ENCODE data around the gene CHTF18.

Gene CHTF18

DNA sequence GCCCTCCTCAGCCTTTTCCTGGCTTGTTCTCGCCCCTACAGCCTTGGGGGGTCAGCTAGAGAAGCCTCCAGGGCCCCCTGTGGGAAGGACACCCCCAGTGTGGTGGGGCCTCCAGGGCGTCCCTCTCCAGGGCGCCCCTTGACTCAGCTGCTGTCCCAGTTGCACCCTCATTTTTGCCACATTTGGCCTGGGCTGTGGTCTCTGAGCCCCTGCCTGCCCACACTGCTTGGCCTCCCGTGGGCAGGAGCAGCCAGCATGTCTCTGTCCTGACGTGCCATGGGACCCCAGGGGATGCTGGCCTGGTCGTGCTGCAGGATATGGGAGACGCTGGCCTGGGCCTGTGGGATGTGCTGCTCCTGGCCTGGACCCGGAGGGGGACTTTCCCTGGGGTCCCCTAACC is 5.0 kb downstream of the CHTF18 start:
- peaks cover 0 to 3% of the 10 kb centered on the region in 2 donors for H3K27me3 ChIP-seq (ENCODE audit: control insufficient read depth in 1 of 2, insufficient read depth in 2 of 2, low read length in 2 of 2)
- peaks cover 0 to 8% of the 10 kb centered on the region in 2 donors for H3K36me3 ChIP-seq (ENCODE audit: control insufficient read depth in 1 of 2, insufficient read depth in 2 of 2, low read length in 2 of 2)
- no peak overlapping the region for H3K4me3 ChIP-seq (ENCODE audit: low read depth in 1 of 2, low read length in 2 of 2)
- no peak overlapping the region for H3K27ac ChIP-seq (ENCODE audit: low read depth, low read length)
- H3K9me3 ChIP-seq (ENCODE audit: control insufficient read depth in 1 of 2, low read length in 2 of 2) = no peaks in the 10 kb centered on the region
- H3K4me1 ChIP-seq (ENCODE audit: control insufficient read depth in 1 of 2, insufficient read depth in 2 of 2, low read length in 2 of 2) = peaks cover 0 to 11% of the 10 kb centered on the region in 2 donors
- no peak overlapping the region for H3K9ac ChIP-seq (ENCODE audit: low read depth in 1 of 2, low read length in 2 of 2)

DNA sequence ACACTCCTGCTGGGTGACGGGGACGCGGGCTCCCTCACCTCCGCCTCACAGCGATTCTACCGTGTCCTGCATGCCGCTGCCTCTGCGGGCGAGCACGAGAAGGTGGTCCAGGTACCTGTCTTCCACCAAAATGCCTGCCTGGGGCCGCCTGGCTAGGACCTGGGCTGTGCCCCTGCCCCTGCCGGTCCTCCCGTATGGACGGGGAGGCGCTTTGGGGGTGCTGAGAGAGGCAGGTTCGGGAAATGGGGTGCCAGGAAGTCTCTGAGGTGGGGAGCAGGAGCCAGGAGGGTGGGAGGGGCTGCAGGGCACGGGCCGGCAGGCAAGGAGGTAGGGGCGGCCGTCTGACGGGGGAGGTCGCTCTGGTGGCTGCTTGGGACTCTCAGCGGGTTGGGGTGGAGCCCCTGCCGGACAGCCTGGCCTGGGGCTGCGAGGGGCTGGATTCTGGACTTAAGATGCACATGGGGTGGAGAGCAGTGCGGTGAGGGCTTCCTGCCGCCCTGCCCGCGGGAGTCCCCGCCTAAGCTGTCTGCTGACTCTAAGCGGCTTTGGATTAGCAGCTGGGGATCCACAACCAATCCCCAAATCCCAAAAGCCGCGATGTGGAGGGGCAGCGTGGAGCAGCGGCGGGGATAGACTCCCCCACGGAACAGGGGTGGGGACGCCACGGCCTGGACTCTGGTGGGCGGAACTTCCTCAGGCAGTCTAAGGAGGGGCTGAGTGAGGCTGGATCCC is 5.8 kb downstream of the CHTF18 start:
- Histone ChIP-seq H3K4me1 (ENCODE audit: control insufficient read depth in 1 of 2, insufficient read depth in 2 of 2, low read length in 2 of 2) (peaks cover 0 to 4% of the 10 kb centered on the region in 2 donors), H3K27me3 (ENCODE audit: control insufficient read depth in 1 of 2, insufficient read depth in 2 of 2, low read length in 2 of 2) (peaks cover 4% of the 10 kb centered on the region in 2 donors)

DNA sequence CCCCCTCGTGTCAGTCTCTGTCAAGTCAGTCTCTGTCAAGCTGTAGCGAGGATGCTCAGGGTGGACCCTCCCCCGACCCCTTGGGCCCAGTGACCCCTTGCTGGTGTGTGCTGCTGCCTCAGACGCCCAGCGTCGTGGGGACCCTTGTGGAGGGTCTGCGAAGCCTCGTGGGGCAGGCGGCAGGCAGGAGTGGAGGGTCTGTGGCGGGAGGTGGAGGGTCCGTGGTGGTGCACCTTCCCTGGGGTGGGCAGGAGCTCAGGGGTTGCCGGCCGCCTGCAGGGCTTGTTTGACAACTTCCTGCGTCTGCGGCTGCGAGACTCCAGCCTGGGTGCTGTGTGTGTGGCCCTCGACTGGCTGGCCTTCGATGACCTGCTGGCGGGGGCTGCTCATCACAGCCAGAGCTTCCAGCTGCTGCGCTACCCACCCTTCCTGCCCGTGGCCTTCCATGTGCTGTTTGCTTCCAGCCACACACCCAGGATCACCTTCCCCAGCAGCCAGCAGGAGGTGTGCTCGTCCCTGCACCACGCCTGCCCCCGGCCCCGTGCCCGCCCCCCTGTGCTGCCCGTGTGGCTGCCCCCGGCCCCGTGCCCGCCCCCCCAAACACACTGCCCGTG is 6.5 kb downstream of the CHTF18 start:
- Histone ChIP-seq H3K27me3 (ENCODE audit: control insufficient read depth in 1 of 2, insufficient read depth in 2 of 2, low read length in 2 of 2) (peaks cover 7 to 8% of the 10 kb centered on the region in 2 donors), H3K27ac (ENCODE audit: low read depth, low read length) (no peak overlapping the region), H3K36me3 (ENCODE audit: control insufficient read depth in 1 of 2, insufficient read depth in 2 of 2, low read length in 2 of 2) (peaks cover 0 to 8% of the 10 kb centered on the region in 2 donors), H3K4me3 (ENCODE audit: low read depth in 1 of 2, low read length in 2 of 2) (no peak overlapping the region), H3K9ac (ENCODE audit: low read depth in 1 of 2, low read length in 2 of 2) (no peak overlapping the region), H3K4me1 (ENCODE audit: control insufficient read depth in 1 of 2, insufficient read depth in 2 of 2, low read length in 2 of 2) (no peaks in the 10 kb centered on the region), H3K9me3 (ENCODE audit: control insufficient read depth in 1 of 2, low read length in 2 of 2) (no peaks in the 10 kb centered on the region)

More for the DNA sequence above, 5.8 kb downstream of the CHTF18 start:
- H3K9ac ChIP-seq (ENCODE audit: low read depth in 1 of 2, low read length in 2 of 2) = no peak overlapping the region
- no peak overlapping the region for H3K27ac ChIP-seq (ENCODE audit: low read depth, low read length)
- no peaks in the 10 kb centered on the region for H3K9me3 ChIP-seq (ENCODE audit: control insufficient read depth in 1 of 2, low read length in 2 of 2)
- no peak overlapping the region for H3K4me3 ChIP-seq (ENCODE audit: low read depth in 1 of 2, low read length in 2 of 2)
- peaks cover 0 to 8% of the 10 kb centered on the region in 2 donors for H3K36me3 ChIP-seq (ENCODE audit: control insufficient read depth in 1 of 2, insufficient read depth in 2 of 2, low read length in 2 of 2)

DNA sequence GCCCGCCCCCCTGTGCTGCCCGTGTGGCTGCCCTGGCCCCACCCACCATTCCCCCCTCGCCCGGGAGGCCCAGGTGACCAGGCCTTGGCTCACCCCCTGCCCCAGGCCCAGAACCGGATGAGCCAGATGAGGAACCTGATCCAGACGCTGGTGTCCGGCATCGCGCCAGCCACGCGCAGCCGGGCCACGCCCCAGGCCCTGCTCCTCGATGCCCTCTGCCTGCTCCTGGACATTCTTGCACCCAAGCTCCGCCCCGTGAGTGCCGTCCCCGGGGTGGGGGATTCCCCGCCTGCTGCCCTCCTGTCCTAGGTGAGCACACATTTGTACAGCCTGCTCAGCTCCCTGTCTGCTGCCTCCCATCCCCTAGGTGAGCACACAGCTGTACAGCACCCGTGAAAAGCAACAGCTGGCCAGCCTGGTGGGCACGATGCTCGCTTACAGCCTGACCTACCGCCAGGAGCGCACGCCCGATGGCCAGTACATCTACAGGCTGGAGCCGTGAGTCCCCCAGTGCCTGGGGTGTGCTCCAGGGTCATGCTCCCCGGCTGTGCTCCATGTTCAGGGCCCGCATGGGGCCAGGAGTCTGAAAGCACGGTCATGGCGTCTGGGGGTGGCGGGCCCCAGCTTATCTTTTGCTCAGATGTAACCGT is 7.3 kb downstream of the CHTF18 start:
- Histone ChIP-seq H3K36me3 (ENCODE audit: control insufficient read depth in 1 of 2, insufficient read depth in 2 of 2, low read length in 2 of 2) (peaks cover 0 to 4% of the 10 kb centered on the region in 2 donors), H3K4me1 (ENCODE audit: control insufficient read depth in 1 of 2, insufficient read depth in 2 of 2, low read length in 2 of 2) (no peaks in the 10 kb centered on the region), H3K4me3 (ENCODE audit: low read depth in 1 of 2, low read length in 2 of 2) (no peak overlapping the region), H3K27me3 (ENCODE audit: control insufficient read depth in 1 of 2, insufficient read depth in 2 of 2, low read length in 2 of 2) (peaks cover 9 to 15% of the 10 kb centered on the region in 2 donors), H3K9me3 (ENCODE audit: control insufficient read depth in 1 of 2, low read length in 2 of 2) (no peaks in the 10 kb centered on the region), H3K9ac (ENCODE audit: low read depth in 1 of 2, low read length in 2 of 2) (no peak overlapping the region), H3K27ac (ENCODE audit: low read depth, low read length) (no peak overlapping the region)

DNA sequence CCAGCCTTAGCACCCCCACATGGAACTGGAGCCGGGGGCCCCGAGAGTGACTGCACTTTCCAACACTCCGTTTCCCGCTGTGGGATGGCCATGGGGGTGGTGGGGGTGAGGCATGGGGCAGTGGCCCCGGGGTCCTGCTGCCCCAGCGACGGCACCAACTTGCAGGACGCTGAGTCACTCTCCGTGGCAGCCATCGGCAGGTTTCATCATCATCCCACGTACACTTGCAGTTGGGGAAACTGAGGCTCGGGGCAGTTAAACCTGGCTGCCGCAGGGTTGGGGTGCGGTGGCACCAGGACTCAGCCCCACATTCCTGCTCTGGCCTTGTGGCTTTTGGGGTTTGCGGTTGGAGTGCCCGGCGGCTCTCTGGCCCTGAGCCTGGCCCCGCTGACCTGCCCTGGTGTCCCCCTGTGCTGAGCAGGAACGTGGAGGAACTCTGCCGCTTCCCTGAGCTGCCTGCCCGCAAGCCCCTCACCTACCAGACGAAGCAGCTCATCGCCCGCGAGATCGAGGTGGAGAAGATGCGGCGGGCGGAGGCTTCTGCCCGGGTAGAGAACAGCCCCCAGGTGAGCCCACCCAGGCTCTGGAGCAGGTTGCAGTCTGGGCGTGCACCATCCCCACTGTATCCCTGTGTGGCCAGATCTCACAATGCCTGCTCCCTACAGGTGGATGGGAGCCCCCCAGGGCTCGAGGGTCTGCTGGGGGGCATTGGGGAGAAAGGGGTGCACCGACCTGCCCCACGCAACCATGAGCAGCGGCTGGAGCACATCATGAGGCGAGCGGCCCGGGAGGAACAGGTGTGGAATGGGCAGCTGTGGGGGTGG is 8.1 kb downstream of the CHTF18 start:
- no peaks in the 10 kb centered on the region for H3K4me1 ChIP-seq (ENCODE audit: control insufficient read depth in 1 of 2, insufficient read depth in 2 of 2, low read length in 2 of 2)
- H3K36me3 ChIP-seq (ENCODE audit: control insufficient read depth in 1 of 2, insufficient read depth in 2 of 2, low read length in 2 of 2) = no peaks in the 10 kb centered on the region
- H3K27ac ChIP-seq (ENCODE audit: low read depth, low read length) = no peak overlapping the region
- no peak overlapping the region for H3K9ac ChIP-seq (ENCODE audit: low read depth in 1 of 2, low read length in 2 of 2)
- H3K9me3 ChIP-seq (ENCODE audit: control insufficient read depth in 1 of 2, low read length in 2 of 2) = no peaks in the 10 kb centered on the region
- H3K27me3 ChIP-seq (ENCODE audit: control insufficient read depth in 1 of 2, insufficient read depth in 2 of 2, low read length in 2 of 2) = peaks cover 17 to 23% of the 10 kb centered on the region in 2 donors
- no peak overlapping the region for H3K4me3 ChIP-seq (ENCODE audit: low read depth in 1 of 2, low read length in 2 of 2)

DNA sequence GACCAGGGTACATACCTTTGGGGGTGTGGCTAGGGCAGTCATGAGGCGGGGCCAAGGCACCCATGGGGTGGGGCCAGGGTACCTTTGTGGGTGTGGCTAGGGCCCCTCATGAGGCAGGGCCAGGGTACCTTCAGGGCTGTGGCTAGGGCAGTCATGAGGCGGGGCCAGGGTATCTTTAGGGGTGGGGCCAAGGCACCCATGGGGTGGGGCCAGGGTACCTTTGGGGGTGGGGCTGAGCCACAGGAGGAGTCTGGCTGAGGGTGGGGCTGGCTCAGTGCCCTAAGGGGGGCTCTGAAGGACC is 8.7 kb downstream of the CHTF18 start:
- Histone ChIP-seq H3K4me3 (ENCODE audit: low read depth in 1 of 2, low read length in 2 of 2) (no peak overlapping the region), H3K9me3 (ENCODE audit: control insufficient read depth in 1 of 2, low read length in 2 of 2) (no peaks in the 10 kb centered on the region), H3K36me3 (ENCODE audit: control insufficient read depth in 1 of 2, insufficient read depth in 2 of 2, low read length in 2 of 2) (no peaks in the 10 kb centered on the region), H3K27ac (ENCODE audit: low read depth, low read length) (no peak overlapping the region), H3K4me1 (ENCODE audit: control insufficient read depth in 1 of 2, insufficient read depth in 2 of 2, low read length in 2 of 2) (no peaks in the 10 kb centered on the region), H3K27me3 (ENCODE audit: control insufficient read depth in 1 of 2, insufficient read depth in 2 of 2, low read length in 2 of 2) (peaks cover 22 to 28% of the 10 kb centered on the region in 2 donors), H3K9ac (ENCODE audit: low read depth in 1 of 2, low read length in 2 of 2) (no peak overlapping the region)

DNA sequence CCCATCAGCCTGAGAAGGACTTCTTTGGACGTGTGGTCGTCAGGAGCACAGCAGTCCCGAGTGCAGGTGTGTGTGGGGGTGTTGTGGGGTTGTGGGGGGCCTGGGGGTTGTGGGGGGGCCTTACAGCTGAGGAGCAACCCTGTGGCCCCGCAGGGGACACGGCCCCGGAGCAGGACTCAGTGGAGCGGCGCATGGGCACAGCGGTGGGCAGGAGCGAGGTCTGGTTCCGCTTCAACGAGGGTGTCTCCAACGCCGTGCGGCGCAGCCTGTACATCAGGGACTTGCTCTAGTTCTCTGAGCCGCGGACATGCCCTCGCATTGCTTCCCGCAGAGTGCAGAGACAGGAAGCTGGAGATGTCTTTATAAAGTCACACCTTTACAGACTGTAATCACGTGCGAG is 9.3 kb downstream of the CHTF18 start:
- Histone ChIP-seq H3K4me3 (ENCODE audit: low read depth in 1 of 2, low read length in 2 of 2) (no peak overlapping the region), H3K27me3 (ENCODE audit: control insufficient read depth in 1 of 2, insufficient read depth in 2 of 2, low read length in 2 of 2) (peaks cover 28 to 34% of the 10 kb centered on the region in 2 donors), H3K9me3 (ENCODE audit: control insufficient read depth in 1 of 2, low read length in 2 of 2) (no peaks in the 10 kb centered on the region), H3K36me3 (ENCODE audit: control insufficient read depth in 1 of 2, insufficient read depth in 2 of 2, low read length in 2 of 2) (no peaks in the 10 kb centered on the region), H3K27ac (ENCODE audit: low read depth, low read length) (no peak overlapping the region), H3K9ac (ENCODE audit: low read depth in 1 of 2, low read length in 2 of 2) (no peak overlapping the region), H3K4me1 (ENCODE audit: control insufficient read depth in 1 of 2, insufficient read depth in 2 of 2, low read length in 2 of 2) (no peaks in the 10 kb centered on the region)

DNA sequence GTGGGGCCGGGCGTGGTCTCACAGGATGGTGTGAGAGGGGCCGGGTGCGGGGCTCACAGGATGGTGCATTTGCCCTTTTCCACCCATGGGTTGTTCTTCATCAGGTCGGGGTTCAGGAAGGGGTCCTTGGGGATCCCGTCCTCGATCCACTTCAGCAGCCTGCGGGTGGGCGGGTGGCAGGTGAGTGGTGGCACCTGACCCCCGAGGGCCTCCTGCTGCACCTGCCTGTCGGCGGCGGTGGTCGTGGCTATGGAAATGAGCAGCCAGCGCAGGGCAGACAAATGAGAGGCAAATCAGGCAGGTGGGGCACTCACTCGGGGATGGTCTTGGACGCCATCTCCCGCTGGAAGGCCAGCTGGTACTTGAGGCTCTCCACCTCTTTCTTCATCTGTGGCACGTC is 10.2 kb downstream of the CHTF18 start:
- H3K4me3 ChIP-seq (ENCODE audit: low read depth in 1 of 2, low read length in 2 of 2) = no peak overlapping the region
- H3K27me3 ChIP-seq (ENCODE audit: control insufficient read depth in 1 of 2, insufficient read depth in 2 of 2, low read length in 2 of 2) = peaks cover 34 to 44% of the 10 kb centered on the region in 2 donors
- H3K9ac ChIP-seq (ENCODE audit: low read depth in 1 of 2, low read length in 2 of 2) = no peak overlapping the region
- no peaks in the 10 kb centered on the region for H3K4me1 ChIP-seq (ENCODE audit: control insufficient read depth in 1 of 2, insufficient read depth in 2 of 2, low read length in 2 of 2)
- no peaks in the 10 kb centered on the region for H3K9me3 ChIP-seq (ENCODE audit: control insufficient read depth in 1 of 2, low read length in 2 of 2)
- no peaks in the 10 kb centered on the region for H3K36me3 ChIP-seq (ENCODE audit: control insufficient read depth in 1 of 2, insufficient read depth in 2 of 2, low read length in 2 of 2)
- no peak overlapping the region for H3K27ac ChIP-seq (ENCODE audit: low read depth, low read length)

DNA sequence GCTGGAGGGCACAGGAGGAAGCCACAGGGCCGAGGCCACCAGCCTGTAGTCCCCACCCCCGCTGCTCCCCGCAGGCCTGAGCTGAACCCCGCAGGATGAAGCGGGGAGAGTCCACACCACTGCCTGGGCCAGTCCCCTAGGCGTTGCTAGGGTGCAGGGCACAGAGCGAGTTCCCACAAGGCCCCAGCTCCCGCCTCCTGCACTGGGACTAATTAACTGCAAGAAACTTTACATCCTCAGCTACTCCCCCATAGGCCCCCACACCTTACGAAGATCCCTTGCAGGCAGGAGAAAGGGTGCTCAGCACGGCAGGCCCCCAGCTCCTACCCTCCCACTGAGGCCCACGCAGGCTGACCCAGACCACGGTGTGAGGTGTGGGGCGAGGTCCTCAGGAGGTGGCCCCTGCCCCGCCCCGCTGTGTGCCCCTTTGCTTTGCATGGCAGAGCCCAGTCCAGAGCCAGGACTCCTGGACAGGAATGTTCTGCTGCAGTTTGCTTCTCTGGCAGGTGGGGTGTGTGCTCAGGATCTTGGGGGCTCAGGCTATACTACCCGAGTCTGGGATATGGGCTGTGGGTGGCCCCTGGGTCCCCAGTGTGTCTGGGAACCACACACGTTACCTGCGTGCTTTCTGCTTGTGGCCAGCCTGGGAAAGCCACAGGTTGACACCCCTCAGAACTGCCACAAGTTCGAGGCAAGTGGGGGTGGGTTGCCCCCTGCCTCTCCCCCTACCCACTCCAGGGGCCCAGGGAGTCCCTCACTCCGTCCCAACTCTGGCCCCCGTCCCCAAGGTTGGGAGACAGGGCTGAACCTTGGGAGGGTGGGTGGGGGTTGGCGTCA is 10.9 kb downstream of the CHTF18 start:
- Histone ChIP-seq H3K27ac (ENCODE audit: low read depth, low read length) (no peak overlapping the region), H3K36me3 (ENCODE audit: control insufficient read depth in 1 of 2, insufficient read depth in 2 of 2, low read length in 2 of 2) (no peaks in the 10 kb centered on the region), H3K4me3 (ENCODE audit: low read depth in 1 of 2, low read length in 2 of 2) (no peak overlapping the region), H3K27me3 (ENCODE audit: control insufficient read depth in 1 of 2, insufficient read depth in 2 of 2, low read length in 2 of 2) (peaks cover 37 to 44% of the 10 kb centered on the region in 2 donors), H3K9ac (ENCODE audit: low read depth in 1 of 2, low read length in 2 of 2) (no peak overlapping the region), H3K9me3 (ENCODE audit: control insufficient read depth in 1 of 2, low read length in 2 of 2) (no peaks in the 10 kb centered on the region), H3K4me1 (ENCODE audit: control insufficient read depth in 1 of 2, insufficient read depth in 2 of 2, low read length in 2 of 2) (no peaks in the 10 kb centered on the region)
